ENCODE results near the gene OBP2A. TPM values are rescaled to one million over a fixed set of nuclear protein-coding genes. Genes with fewer than 3 reads are reported as not detected.

OBP2A gene
- polyA plus RNA-seq, 3 donors, result 0.44 TPM; not detected in 2

GRCh38 chr9:135591506-135592330, 45.8 kb downstream of the OBP2A start:
- DNase-seq (ENCODE audit: low read depth in 3 of 3, low spot score in 2 of 3), result no peak

DNA sequence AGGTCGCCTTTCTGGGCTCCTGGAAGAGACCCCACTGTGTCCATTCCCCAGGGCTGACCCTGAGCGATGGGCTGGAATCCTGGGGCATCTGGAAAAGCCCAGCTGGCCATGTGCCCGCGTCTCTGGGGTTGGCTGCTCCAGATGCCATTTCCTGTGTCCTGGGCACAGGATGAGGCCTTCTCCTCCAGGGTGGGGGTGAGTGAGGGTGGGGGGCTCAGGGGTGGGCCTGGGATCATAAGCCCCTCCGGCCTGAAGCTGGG, 46.3 kb downstream of the OBP2A start:
- no peak for DNase-seq (ENCODE audit: low read depth in 3 of 3, low spot score in 2 of 3)

GRCh38 chr9:135592625-135593024, 46.7 kb downstream of the OBP2A start:
- DNase-seq (ENCODE audit: low read depth in 3 of 3, low spot score in 2 of 3), result no peak

DNA sequence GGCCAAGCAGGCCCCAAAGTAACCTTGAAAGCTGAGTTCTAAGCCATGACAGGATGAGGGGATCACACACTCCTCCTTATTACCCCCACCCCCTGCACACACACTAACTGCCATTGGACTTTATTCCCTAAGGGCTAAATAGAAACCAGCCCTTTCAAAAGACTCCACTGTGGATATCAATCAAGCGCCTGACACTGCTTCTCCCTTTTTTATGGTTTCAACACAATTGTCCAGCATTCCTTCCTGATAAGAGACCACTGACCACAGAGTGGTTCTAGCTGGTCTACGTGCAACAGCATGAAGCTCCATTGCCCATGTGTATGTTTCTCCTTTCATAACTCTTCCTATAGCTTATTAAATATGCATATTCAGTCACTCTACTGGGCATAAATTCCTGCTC, 50.3 kb downstream of the OBP2A start:
- no peak for DNase-seq (ENCODE audit: low read depth in 3 of 3, low spot score in 2 of 3)

Other genes starting within 250 kb of the OBP2A start
- 10 to 100 TPM; 28.3 to 31.0 (median 29.1) TPM for gene PPP1R26, start 66.3 kb upstream of the OBP2A start, polyA plus RNA-seq (ENCODE audit: insufficient read length in 3 of 3)
- gene MRPS2, start 45.4 kb upstream of the OBP2A start, polyA plus RNA-seq (ENCODE audit: insufficient read length in 3 of 3), result 10 to 100 TPM; 41.1 to 47.2 (median 42.3) TPM
- not detected for gene LCN1, start 24.7 kb upstream of the OBP2A start, polyA plus RNA-seq (ENCODE audit: insufficient read length in 3 of 3)
- gene PAEP, start 15.6 kb downstream of the OBP2A start, polyA plus RNA-seq (ENCODE audit: insufficient read length in 3 of 3), result under 1 TPM in 1 of 3 donors, not detected in 2; 0.28 TPM
- not detected for gene GLT6D1, start 93.4 kb downstream of the OBP2A start, polyA plus RNA-seq (ENCODE audit: insufficient read length in 3 of 3)
- gene LCN9, start 117.2 kb downstream of the OBP2A start, polyA plus RNA-seq (ENCODE audit: insufficient read length in 3 of 3), result not detected
- not detected for gene SOHLH1, start 153.4 kb downstream of the OBP2A start, polyA plus RNA-seq (ENCODE audit: insufficient read length in 3 of 3)
- gene KCNT1, start 156.1 kb downstream of the OBP2A start, polyA plus RNA-seq (ENCODE audit: insufficient read length in 3 of 3), result under 1 TPM; 0.06 to 0.08 (median 0.06) TPM

Measured in right renal cortex interstitium (tissue), 3 donors.